Endodermal cell (in vitro differentiated cells): ENCODE data around the gene UBE2K. TPM values are rescaled to one million over a fixed set of nuclear protein-coding genes. Genes with fewer than 3 reads are reported as not detected.
"Not testable (repeated sequence)": the region's sequence is repeated elsewhere in the genome, so short reads cannot be mapped to it uniquely, and the experiment has no call there.

Source experiments
- DNase-seq: peaks from one replicate; pipeline ENCODE4 v3.0.0-alpha.2; 2017
- H3K27ac ChIP-seq: 2 replicates; pipeline ENCODE4 v1.5.1; 2013; ENCODE audit warnings: mild to moderate bottlenecking, low read depth, low read length, moderate library complexity
- H3K27me3 ChIP-seq: 2 replicates; pipeline ENCODE4 v1.6.1; 2013; ENCODE audit warnings: mild to moderate bottlenecking, low read length, moderate library complexity; ENCODE audit not compliant: insufficient read depth, control insufficient read depth, poor library complexity, severe bottlenecking
- H3K36me3 ChIP-seq: 2 replicates; pipeline ENCODE4 v1.7.0; 2013; ENCODE audit warnings: mild to moderate bottlenecking, low read length, moderate library complexity; ENCODE audit not compliant: control insufficient read depth, insufficient read depth
- H3K4me1 ChIP-seq: one replicate; pipeline ENCODE4 v1.7.0; 2013; ENCODE audit warnings: low read length; ENCODE audit not compliant: control insufficient read depth, insufficient read depth
- H3K4me3 ChIP-seq: 2 replicates; pipeline ENCODE4 v1.5.1; 2013; ENCODE audit warnings: mild to moderate bottlenecking, low read length, moderate library complexity
- H3K9ac ChIP-seq: 2 replicates; pipeline ENCODE4 v1.6.1; 2013; ENCODE audit warnings: mild to moderate bottlenecking, low read length, moderate library complexity; ENCODE audit not compliant: poor library complexity, severe bottlenecking; ENCODE audit errors: extremely low read depth
- H3K9me3 ChIP-seq: 2 replicates; pipeline ENCODE4 v1.6.1; 2013; ENCODE audit warnings: mild to moderate bottlenecking, low read length, moderate library complexity; ENCODE audit not compliant: control insufficient read depth
- H3K27ac Mint-ChIP-seq: 2 replicates; pipeline ENCODE4 v1.8.0; 2020; ENCODE audit warnings: mixed read lengths
- H3K27me3 Mint-ChIP-seq: 2 replicates; pipeline ENCODE4 v1.8.0; 2021; ENCODE audit warnings: mild to moderate bottlenecking, mixed read lengths; ENCODE audit not compliant: insufficient read depth
- H3K36me3 Mint-ChIP-seq: 2 replicates; pipeline ENCODE4 v1.8.0; 2020; ENCODE audit warnings: low read depth, mixed read lengths
- H3K4me1 Mint-ChIP-seq: 2 replicates; pipeline ENCODE4 v1.8.0; 2020; ENCODE audit warnings: mixed read lengths
- H3K4me3 Mint-ChIP-seq: 2 replicates; pipeline ENCODE4 v1.8.0; 2020; ENCODE audit warnings: mild to moderate bottlenecking, moderate library complexity, mixed read lengths
- H3K9me3 Mint-ChIP-seq: 2 replicates; pipeline ENCODE4 v1.8.0; 2020; ENCODE audit warnings: mild to moderate bottlenecking, mixed read lengths
- CTCF ChIP-seq: fragments of 200-600 bp; sonication (generic); conservative IDR thresholded peaks from 2 replicates; pipeline ENCODE4 v1.5.0; 2021; ENCODE audit warnings: antibody characterized with exemption, mild to moderate bottlenecking
- WGBS, 2 experiments: methylation state at CpG; one replicate each; pipeline versions ENCODE4 v1.1.5 to v1.1.7; 2013; ENCODE audit warnings: missing lambda C conversion rate in 2 of 2, mixed read lengths in 1 of 2; ENCODE audit not compliant: insufficient coverage in 1 of 2, insufficient read length in 1 of 2; 5-methylcytosine and 5-hydroxymethylcytosine counted together
- total RNA-seq, 2 donors: library from RNA; stranded (reverse); fragmentation: NEBNext Ultra II Directional in 1 of 2; extraction: Animal tissue kit (Norgen Biotek cat#: 25700) in 1 of 2; gene quantifications; 2 replicates in 1 of 2; 3 replicates in 1 of 2; pipeline ENCODE4 v1.2.1, GENCODE V29; 2021

Gene UBE2K
- total RNA-seq, 2 donors from 2014 or later = 139 to 143 TPM

GRCh38 chr4:39667706-39668105 is 30.2 kb upstream of the UBE2K start:
- no peak overlapping the region for H3K27ac Mint-ChIP-seq
- no peak overlapping the region for H3K27ac ChIP-seq

DNA sequence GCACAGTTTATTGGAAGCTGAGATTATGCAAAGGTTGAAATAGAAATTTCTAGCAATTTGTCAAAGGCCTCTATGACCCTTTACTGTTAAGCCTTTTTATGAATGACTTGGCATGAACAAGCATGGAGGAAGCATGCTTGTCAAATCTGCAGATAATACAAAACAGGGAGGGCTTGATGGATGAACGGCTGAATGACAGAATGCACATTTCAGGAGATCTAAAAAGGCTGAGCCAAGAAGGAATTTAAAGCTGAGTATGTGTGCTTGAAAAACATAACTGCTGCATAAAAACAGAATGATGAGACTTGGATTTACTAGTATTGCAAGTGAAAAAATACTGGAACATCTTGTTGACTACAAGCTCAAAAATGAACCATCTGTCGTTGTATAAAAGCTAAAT is 29.0 kb upstream of the UBE2K start:
- Histone ChIP-seq H3K27me3 (no peaks in the 10 kb centered on the region), H3K4me1 (no peaks in the 10 kb centered on the region), H3K27ac (no peak overlapping the region), H3K9me3 (no peaks in the 10 kb centered on the region), H3K4me3 (no peak overlapping the region), H3K9ac (no peak overlapping the region), H3K36me3 (no peaks in the 10 kb centered on the region)
- Mint-ChIP-seq H3K4me1 (peaks cover 17% of the 10 kb centered on the region), H3K9me3 (peaks cover 5% of the 10 kb centered on the region), H3K36me3 (no peaks in the 10 kb centered on the region), H3K27ac (no peak overlapping the region), H3K4me3 (no peak overlapping the region), H3K27me3 (no peaks in the 10 kb centered on the region)
- TF ChIP-seq CTCF = no peak
- 81 to 95% methylated on average over 1 to 2 of the region's 2 CpGs for WGBS, 2 experiments
- DNase-seq = no peak

More at GRCh38 chr4:39667706-39668105, 30.2 kb upstream of the UBE2K start:
- Histone ChIP-seq H3K4me1 (no peaks in the 10 kb centered on the region), H3K27me3 (no peaks in the 10 kb centered on the region), H3K36me3 (no peaks in the 10 kb centered on the region), H3K9me3 (no peaks in the 10 kb centered on the region), H3K9ac (no peak overlapping the region), H3K4me3 (no peak overlapping the region)
- peaks cover 16% of the 10 kb centered on the region for H3K4me1 Mint-ChIP-seq
- peaks cover 5% of the 10 kb centered on the region for H3K9me3 Mint-ChIP-seq
- H3K4me3 Mint-ChIP-seq = no peak overlapping the region
- TF ChIP-seq CTCF = no peak
- DNase-seq = no peak
- no peaks in the 10 kb centered on the region for H3K36me3 Mint-ChIP-seq
- H3K27me3 Mint-ChIP-seq = no peaks in the 10 kb centered on the region
- 75% methylated on average over 1 of the region's 1 CpG; no CpG with 5 or more reads in 1 of the 2 experiments for WGBS, 2 experiments

DNA sequence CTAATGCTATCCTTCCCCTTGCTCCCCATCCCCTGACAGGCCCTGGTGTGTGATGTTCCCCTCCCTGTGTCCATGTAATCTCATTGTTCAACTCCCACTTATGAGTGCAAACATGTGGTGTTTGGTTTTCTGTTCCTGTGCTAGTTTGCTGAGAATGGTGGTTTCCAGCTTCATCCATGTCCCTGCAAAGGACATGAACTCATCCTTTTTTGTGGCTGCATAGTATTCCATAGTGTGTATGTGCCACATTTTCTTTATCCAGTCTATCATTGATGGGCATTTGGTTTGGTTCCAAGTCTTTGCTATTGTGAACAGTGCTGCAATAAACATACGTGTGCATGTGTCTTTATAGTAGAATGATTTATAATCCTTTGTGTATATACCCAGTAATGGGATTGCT is 27.6 kb upstream of the UBE2K start:
- H3K4me3 Mint-ChIP-seq, H3K36me3 ChIP-seq: not testable (repeated sequence)

DNA sequence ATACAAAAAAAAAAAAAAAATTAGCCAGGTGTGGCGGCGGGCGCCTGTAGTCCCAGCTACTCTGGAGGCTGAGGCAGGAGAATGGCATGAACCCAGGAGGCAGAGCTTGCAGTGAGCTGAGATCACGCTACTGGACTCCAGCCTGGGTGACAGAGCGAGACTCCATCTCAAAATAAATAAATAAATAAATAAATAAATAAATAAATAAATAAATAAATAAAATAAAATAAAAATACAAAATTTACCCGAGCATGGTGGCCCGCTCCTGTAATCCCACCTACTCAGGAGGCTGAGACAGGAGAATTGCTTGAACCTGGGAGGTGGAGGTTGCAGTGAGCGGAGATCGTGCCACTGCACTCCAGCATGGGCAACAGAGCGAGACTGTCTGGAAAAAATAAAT is 22.3 kb upstream of the UBE2K start:
- H3K4me1 Mint-ChIP-seq, H3K36me3 ChIP-seq, H3K27ac ChIP-seq, H3K36me3 Mint-ChIP-seq, H3K9me3 Mint-ChIP-seq, H3K27ac Mint-ChIP-seq, DNase-seq, H3K4me3 Mint-ChIP-seq, H3K4me3 ChIP-seq, H3K9ac ChIP-seq, H3K4me1 ChIP-seq, H3K27me3 ChIP-seq, H3K27me3 Mint-ChIP-seq, H3K9me3 ChIP-seq: not testable (repeated sequence)
- 94% methylated on average over 8 of the region's 10 CpGs; no CpG with 5 or more reads in 1 of the 2 experiments for WGBS, 2 experiments

More for the DNA sequence above, 27.6 kb upstream of the UBE2K start:
- H3K4me3 ChIP-seq, H3K27me3 Mint-ChIP-seq, DNase-seq, H3K27ac ChIP-seq, H3K9me3 ChIP-seq, H3K9me3 Mint-ChIP-seq, H3K27me3 ChIP-seq, H3K9ac ChIP-seq, H3K4me1 ChIP-seq, H3K4me1 Mint-ChIP-seq, H3K27ac Mint-ChIP-seq, H3K36me3 Mint-ChIP-seq: not testable (repeated sequence)
- WGBS, 2 experiments = no CpG with 5 or more reads among the region's 1 CpG

GRCh38 chr4:39681003-39681402 is 16.9 kb upstream of the UBE2K start:
- not testable (repeated sequence) for H3K27ac ChIP-seq, H3K27me3 ChIP-seq, H3K4me3 ChIP-seq, H3K4me3 Mint-ChIP-seq, DNase-seq, H3K36me3 ChIP-seq, H3K36me3 Mint-ChIP-seq, H3K4me1 ChIP-seq, H3K27ac Mint-ChIP-seq, H3K9ac ChIP-seq, H3K4me1 Mint-ChIP-seq, H3K27me3 Mint-ChIP-seq, H3K9me3 ChIP-seq, H3K9me3 Mint-ChIP-seq
- 88% methylated on average over 2 of the region's 2 CpGs; no CpG with 5 or more reads in 1 of the 2 experiments for WGBS, 2 experiments
